Eye (tissue), 1 donor: ENCODE measurements around the gene PLA2G4F.

ENCODE experiments used
- DNase-seq: peaks from one replicate; pipeline ENCODE4 v3.0.0-alpha.2; 2015

The PLA2G4F gene

DNA sequence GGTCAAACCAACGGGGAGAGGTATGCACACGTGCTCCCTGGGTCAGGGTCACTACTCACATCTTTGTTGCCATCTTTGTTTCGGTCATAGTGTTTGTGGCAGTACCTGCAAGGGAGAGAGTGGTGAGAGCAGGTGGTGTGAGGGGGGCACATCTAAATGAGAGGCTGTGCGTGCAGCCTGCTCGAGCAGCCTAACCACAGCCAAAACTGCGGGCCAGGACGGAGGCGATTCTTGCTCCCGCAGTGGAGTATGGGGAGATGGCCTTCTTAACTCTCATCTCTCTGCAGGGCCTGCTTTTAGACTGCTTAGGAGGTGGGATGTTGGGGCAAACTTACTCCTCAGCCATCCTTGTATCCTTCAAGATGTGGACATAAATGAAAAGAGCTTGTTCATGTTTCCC is 6.9 kb upstream of the PLA2G4F start:
- no peak for DNase-seq

DNA sequence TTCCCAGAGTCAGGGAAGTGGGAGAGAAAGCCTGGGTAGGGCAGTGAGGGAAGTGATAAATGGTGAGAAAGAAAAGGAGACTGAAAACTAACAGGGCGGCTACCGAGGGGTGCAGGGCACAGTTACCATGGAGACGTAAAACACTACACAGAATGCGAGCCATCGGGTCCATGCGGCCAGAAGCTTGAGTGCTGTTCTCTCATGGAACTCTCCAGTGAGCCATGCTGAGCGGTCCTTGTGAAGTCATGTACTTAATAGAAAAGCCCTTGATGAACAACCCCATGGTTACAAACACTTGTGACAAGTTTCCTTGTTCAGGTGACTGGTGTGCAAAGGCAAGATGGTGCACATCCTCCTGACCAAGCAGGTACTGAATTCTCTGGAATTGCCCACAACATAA is 3.7 kb upstream of the PLA2G4F start:
- DNase-seq: no peak

DNA sequence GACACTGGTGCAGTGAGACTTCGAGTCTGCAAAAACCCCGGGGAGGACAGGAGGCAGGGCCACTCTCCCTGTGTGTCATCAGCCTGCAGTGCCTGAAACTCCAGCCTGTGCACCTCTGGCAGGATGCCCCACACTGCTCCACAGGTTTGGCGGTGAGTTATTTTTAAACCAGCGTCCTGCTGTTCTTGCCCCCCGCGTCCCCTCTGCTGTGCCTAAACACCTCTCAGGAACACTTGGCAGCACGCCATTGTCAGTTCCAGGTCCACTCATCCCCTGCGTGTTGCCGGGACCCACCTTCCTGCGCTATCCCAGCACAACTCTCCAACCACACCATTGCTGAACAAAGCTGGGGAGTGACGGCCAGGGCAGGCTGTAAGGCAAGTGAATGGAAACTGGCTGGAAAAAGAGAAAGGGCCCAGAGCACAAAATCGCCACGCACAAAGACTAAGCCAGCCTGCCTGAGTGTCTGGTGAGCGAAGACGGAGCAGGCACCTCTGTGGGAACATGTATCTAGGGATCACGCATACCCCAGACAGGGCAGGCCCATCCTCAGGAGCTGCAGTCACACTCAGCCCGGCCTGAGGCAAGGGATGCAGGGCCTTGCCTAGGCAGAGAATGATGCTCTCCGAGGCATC is 3.1 kb upstream of the PLA2G4F start:
- DNase-seq: no peak

DNA sequence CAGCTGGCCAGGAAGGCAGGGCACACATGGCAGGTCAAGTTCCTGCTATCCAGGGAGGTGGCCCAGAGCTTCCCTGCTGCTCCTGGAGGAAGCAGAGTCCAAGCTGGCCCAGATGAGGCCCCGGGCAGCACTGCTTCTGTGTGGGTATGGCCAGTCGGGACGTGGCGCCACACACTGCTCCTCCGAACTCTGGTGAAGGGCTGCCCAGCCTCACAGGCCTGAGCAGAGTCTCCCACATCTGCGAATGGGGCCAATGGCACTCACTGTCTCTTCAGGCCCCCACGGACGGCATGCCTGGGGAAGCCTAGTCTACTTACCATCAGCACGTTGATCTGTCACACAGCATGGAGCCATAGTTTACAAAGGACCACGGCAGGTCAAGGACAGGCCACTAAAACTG is 2.5 kb upstream of the PLA2G4F start:
- no peak for DNase-seq

DNA sequence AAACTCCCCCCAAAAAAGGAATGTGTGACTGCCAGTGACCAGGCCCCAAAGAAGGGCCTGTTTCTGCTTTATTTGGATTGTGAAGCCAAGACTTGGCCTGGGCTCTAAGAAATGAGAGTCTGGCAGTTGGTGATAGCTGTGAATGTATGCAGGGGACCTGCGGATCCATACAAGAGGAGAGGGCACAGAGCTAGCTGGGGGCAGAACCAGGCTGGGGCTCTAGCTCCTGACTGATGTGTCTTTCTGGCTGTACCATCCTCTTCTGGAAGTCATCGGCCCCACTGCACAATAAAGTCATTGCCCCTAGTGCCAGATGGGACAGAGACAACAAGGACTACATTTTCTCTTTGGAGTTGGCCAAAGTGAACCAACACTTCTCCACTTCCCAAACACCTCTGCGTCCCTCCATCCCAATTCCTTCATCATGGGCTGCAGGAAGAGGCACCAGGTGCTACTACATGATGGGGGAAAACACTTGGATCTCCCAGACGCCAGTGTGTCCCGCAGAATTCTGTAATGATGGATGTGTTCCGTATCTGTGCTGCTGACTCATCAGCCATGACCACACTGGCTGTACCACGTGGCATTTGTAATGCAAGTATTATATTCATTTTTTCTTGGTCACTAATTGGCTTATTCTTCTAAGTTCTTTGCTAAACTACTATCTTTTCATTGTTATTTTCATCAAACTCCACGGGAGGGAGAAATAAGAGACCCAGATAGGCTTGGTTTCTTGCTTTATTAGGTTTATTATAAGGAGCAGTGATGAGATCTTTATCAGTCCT is 1.7 kb upstream of the PLA2G4F start:
- DNase-seq: no peak

DNA sequence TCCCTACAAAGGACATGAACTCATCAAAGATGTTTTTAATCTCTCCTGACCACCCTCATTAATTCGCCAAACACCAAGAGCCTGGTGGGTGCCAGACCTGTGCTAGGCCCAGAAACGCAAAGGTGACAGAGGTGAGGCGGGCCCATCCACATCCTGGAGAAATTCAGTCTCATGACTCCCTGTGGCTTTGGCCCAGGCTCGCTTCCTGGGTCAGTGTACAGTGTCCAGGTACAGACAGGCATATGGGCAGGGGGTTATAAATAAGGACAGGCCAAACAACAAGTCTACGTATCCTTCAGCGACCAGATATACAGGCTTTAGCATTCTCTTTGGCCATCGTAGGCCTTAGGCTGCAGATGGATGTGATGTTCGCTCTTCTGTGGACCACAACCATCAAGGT is 945 bp upstream of the PLA2G4F start:
- DNase-seq: no peak

DNA sequence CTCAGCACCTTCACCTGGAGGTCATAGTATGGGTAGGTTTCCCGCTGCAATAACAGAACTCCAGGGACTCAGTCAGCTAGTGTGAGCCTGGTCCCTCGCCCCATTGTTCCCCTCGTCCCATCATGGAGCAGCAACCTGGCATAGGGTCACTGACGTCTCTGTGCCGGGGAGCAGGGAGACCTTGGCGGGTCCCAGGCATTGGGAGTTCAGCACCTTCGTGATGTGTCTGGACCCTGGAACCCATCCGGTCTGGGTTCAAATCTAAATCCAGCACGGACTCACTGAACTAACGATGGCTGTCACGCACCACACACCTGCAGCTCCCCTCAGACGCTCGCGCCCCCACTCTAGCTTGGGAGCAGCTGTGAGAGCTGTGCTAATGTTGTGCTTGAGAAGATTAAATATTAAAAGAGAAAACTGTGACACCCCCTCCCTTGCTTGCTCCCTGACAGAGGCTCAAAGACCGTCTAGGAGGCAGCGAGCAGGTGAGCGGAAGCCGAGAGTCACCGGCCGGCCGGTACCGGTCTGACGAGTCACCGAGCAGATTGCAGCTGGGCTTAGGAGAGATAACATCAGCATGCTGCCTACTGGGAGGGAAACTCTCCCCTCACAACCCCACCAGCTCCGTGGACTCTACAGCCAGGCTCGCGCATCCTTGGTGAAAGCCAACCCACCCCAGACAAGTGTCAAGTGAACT is 742 bp downstream of the PLA2G4F start:
- no peak for DNase-seq

DNA sequence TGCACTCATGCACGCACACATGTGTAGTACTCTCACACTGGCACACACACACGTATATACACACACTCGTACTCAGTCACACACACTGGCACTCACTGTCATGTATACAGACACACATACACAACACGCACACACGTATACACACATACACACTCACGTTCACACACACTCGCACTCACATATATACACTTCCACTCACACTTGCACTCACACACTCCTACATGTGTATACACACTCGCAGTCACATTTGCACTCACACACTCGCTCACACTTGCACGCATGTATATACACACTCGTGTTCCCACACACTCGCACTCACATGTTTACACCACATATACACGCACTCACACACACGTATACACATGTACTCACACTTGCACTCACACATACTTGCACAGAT is 1.5 kb downstream of the PLA2G4F start:
- no peak for DNase-seq

DNA sequence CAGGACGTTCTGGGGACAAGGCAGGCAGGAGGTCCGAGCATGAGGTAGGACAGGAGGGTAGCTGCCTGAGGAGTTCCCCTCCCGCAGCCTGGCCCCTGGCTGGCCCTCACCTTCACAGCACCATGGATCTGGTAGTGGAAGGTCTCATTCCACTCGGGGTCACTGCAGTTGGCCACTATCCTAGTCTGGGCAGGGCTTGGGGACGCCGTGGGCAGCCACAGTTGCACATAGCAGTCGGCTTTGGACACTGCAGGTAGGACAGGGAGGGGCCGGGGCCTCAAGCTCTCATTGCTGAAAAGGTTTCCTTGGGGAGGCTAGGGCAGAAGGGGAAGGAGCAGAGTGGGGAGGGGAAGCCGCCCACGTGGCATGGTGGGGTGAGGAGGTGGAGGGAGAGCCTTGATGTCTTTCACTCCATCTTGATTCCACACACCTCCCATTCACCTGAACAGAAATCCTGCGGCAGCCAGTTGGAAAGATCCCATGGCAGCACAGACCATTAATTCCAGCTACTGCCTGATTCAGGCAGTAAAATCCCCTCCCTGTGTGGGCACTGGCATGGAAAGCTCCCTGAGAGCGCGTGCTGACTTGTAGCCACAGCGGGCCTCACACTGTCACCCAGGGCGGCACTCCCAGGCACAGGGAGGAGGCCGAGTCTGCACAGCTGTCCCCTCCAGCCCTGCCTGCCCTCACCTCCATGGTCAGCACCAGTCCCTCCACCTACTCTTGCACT is 2.1 kb downstream of the PLA2G4F start:
- DNase-seq: no peak

DNA sequence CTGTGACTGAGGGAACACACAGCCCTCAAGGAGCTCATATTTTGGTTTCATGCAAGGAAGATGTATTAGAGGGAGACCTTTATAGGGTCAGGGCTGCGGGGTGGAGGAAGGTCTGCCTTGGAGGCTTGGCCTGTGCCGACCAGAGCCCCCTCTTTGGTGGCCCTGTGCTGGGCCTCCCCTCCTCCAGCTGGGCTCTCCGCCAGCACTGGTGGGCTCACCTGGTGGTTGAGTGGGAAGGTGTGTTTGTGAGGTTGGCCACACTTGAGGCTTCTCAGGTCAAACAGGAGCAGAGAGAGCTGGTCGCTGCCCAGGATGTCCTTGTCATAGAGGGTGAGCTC is 2.6 kb downstream of the PLA2G4F start:
- no peak for DNase-seq

DNA sequence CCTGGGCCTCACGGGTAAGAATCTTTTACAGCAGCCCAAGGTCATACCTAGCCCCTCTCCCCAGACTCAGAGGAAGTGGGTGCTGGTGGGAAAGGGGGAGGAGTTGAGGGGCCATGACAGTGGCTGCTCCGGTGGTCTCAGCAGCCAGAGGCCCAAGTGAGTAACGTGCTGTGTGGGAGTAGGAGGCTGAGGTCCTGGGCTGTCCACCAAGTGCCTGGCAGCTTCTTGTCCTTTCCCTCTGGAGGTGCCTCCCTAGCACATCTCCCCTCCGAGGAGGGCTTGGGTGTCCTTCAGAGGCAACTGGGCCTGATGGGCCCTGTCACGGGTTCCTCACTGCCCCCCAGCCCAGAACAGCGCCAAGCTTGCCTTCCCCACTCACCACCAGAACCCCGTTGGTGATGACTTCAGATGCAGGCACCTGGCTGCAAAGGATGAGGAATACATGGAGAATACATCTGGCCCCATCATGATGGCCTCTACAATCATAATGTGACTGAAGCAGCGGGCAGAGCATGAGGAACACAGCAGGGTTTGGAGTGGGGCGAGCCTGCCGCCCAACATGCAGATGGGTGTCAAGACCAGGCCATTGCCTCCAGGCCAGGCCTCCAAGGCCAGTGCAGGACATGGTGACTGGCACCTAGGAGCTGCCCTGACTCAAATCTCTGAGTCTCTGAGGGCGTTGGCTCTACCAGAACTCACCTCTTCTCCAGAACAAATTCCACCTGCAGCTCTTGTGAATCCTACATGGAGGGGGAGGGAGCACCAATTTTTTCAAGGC is 3.3 kb downstream of the PLA2G4F start:
- no peak for DNase-seq

DNA sequence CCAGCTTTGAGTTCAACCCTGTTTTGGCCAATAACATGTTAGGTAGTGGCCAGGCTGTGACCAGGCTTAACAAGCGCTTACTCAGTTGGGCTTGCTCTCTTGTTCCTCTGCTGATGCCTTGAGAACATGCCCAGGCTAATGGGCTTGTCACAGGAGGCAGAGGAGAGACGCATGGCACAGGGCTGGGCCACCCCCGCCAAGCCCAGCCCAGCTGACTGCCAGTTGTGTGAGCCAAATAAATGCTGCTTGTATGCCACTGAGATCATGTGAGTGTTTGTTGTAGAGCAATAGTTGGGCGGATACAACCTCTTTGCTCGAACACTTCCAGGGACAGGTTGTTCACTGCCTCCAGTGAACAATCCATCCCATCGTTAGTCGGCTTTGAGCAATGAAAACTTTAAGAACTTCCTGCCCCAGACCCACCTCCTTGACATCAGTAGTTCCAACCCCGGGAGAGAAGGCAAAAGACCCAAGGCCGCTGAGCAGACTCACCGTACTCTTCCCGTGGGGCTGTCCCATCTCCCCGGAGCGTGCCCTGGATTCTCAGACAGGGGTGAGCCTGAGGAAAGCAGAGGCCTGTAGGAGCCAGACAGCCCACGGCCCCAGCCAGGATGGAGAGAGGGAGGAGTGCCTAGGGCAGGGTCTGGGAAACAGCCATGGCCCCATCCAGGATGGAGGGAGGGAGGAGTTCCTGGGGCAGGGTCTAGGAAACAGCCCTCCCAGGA is 4.1 kb downstream of the PLA2G4F start:
- DNase-seq: no peak

DNA sequence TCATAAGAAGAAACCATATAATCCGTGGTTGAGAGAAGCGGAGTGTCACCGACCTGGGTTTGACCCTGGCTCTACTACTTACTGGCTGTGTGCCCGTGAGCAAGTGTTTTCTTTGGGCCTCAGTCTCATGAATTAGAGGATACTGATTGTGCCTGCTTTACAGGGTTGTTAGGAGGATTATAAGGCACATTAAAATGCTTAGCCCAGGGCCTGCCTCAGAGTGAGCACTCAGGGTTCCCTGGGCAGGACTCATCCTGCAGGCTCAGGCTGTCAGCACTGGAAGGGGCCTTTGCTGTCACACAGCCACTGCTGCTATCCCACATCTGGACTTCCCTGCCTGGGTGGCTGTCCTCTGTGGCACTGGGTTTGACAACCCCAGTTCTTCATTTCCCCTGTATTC is 4.7 kb downstream of the PLA2G4F start:
- no peak for DNase-seq

DNA sequence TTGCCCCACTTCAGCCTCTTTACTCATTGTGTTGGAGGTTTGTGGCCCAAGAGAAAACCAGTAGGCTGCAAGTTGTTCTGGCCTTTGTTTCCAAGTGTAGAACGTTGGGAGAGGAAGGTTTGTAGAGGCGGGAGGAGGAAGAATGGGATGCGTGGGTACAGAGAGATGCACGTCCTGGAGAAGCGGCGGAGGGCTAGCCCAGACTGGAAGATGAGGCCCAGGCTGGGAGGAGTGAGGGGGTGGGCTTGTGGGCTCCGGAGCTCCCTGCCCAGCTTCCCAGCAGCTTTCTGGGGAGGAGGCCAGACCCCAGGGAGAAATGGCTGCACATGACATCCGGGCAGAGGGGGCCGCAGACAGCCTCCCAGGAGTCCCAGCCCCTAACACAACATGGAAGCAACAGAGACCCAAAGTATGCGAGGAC is 5.3 kb downstream of the PLA2G4F start:
- no peak for DNase-seq

DNA sequence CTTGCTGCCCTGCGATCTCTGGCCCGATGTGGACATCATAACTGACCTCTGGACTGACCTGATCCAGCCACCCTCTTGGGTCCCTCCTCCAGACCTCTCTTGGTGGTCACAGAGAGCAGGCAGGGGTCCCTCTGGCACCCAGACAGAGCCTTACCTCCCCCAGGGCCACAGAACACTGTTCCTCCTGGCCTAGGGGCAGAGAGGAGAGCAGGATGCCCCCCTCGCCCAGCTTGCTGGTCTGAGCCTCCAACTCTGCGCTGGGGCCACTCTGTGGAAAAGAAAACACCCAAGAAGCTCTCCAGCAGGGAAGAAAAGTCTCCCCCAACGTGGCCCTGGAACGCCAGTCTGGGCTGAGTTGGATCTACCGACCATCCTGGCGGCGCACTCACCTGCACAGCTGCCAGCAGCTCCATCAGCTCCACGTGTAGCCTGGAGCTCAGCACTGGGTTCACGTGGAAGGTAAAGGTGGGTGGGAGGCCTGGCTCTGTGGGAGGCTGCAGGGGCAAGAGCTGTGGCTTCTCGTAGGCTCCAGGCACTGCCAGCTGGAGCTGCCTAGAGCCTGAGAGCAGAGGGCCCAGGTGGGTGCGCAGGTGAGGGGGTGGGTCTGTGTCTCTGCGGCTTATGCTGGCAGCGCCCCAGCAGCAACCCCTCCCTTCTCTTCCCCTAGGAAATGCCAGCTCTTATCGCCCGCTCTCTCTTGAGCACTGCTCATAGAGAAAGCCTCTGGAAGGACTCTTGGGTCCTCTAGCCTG is 6.0 kb downstream of the PLA2G4F start:
- DNase-seq: no peak

DNA sequence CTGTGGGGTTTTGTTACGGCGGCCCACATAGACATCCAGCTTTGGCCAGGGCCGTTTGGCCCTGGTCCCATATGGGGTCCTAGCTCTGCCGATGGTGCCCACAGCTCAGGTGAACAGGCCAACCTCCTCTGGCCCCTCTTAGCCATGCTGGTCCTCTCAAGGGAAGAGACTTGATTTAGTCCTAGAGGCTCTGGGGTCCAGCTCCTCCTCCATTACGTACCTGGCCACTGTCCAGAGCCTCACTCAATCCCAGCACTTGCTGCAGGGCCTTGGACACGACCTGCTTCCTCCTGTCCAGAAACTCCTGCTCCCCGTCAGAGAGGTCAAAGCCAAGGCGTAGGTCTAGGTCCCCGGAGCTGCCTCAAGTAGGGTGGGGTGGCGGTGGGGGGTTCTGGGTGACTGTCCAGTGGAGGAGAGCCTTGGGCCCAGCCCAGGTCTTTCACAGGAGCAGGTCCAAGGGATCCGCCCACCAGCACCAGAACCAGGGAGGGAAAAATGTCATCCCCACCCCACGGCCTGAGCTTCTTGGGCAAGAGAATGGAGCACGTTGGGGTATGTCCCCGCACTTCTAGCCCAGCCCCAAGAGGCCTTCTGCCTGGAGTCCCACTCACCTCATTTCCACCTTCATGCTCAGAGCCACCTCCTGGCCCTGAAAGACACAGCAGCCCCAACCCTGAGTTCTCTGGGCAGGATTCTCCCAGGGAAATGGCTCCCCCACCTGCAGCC is 6.8 kb downstream of the PLA2G4F start:
- no peak for DNase-seq

DNA sequence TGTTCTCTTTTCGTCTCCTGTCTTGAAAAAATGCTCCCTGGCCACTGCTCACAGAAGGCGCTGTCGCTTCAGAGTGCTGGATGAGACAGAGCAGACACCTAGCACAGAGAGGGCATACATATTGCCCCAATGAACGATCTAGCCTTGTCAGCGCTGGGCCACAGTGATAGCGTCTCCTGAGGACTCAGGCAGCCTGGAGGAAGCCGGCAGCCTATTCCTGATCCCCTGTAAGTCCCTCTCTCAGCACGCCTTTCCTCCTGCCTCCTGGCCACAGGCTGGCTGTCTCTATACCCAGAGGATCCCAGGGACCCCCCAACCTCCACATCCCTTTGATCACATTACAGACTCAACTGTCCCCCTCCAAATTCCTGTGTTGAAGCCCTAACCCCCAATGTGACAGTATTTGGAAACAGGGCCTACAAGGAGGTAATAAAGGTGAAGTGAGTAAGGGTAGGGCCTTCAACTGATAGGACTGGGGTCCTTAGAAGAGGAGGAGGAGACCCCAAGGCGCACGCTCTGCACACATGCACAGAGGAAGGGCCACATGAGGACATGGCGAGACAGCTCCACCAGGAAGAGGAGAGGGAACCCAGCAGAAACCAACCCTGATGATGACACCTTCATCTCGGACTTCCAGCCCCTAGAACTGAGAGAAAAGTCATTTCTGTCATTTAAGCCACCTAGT is 7.5 kb downstream of the PLA2G4F start:
- no peak for DNase-seq

DNA sequence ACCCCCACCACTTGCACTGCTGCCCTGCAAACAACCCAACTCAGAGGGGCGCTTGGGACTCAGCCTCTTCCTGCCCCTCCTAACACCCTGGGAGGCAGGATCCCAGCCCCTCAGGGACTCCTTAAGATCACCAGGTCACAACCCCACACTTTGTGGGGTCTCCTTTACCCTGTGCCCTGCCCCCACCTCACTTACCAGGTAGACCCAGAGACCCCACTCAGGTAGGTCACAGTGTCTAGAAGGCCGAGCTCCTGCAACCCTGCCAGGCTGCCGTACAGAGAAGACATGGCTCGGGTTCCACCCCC is 9.1 kb downstream of the PLA2G4F start:
- DNase-seq: no peak

DNA sequence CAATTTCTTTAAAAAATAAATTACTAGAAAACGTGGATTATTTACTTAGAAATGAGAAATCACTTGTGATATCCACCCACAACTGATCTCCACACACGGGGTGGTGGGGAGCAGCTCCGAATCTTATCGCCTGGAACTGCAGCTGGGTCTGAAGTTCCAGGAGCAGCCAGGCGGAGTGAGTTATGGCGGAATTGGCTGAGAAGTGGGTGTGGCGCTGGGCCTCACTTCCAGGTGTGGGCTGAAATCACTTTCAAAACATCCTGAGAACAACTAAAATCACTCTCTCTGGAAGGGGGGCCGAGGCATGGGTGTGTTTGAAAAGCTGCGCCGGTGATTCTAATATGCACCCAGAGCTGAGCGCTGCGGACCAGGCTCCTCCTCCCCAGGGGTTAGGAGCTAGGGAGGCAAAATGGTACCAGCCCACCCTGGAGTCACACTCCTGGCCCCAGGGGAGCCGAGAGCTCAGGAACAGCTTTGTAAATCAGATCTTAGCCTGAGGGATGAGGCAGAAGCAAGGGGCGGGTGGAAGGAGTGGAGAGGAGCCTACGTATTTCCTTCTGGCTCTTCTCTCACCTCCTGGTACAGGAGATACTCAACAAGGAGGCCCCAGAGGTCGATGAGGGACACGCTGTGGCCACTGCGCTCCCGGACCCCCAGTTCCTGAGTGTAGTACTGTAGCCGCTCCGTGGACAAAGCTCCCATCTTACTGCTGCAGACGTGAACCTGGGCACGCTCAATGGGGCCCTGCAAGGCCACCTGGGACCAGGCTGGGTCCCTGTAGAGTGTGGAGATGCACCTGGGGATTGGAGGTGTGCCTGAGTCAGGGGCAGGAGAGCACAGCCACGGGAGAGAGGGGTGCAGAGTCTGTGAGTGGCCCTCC is 9.6 kb downstream of the PLA2G4F start:
- DNase-seq: no peak
